Natural killer cell treated with Interleukin-12 subunit alpha and Interleukin-12 subunit beta and Interleukin-15 and Interleukin-18, amount 100 ng/mL, for 72 hours (primary cell): ENCODE results near the gene GNAL. TPM values are rescaled to one million over a fixed set of nuclear protein-coding genes. Genes with fewer than 3 reads are reported as not detected.

Experiments used
- ATAC-seq, 2 donors: fragments of 150-1000 bp; cut with Tn5 transposase in 1 of 2; sonication (Bioruptor Pico), chemical (Tn5 transposase) in 1 of 2; 2 replicates each; pipeline ENCODE4 v1.10.0; 2021
- DNase-seq: peaks from one replicate; pipeline ENCODE4 v3.0.0; 2022; ENCODE audit warnings: low spot score
- H3K27ac Mint-ChIP-seq, 2 donors: 1 replicate in 1 of 2; 2 replicates in 1 of 2; pipeline ENCODE4 v1.8.0; 2022; ENCODE audit warnings: mixed read lengths in 2 of 2, mild to moderate bottlenecking in 1 of 2, moderate library complexity in 1 of 2
- H3K27me3 Mint-ChIP-seq, 2 donors: 1 replicate in 1 of 2; 2 replicates in 1 of 2; pipeline ENCODE4 v1.8.0; 2022; ENCODE audit warnings: mixed read lengths in 2 of 2
- H3K36me3 Mint-ChIP-seq: one replicate; pipeline ENCODE4 v1.8.0; 2022; ENCODE audit warnings: mixed read lengths
- H3K4me1 Mint-ChIP-seq, 2 donors: 1 replicate in 1 of 2; 2 replicates in 1 of 2; pipeline ENCODE4 v1.8.0; 2022; ENCODE audit warnings: low read depth in 2 of 2, mixed read lengths in 2 of 2, mild to moderate bottlenecking in 1 of 2
- H3K4me3 Mint-ChIP-seq: one replicate; pipeline ENCODE4 v1.8.0; 2022; ENCODE audit warnings: mixed read lengths
- H3K9me3 Mint-ChIP-seq: 2 replicates; pipeline ENCODE4 v1.8.0; 2022; ENCODE audit warnings: mixed read lengths
- total RNA-seq, 2 donors: library from RNA; stranded (reverse); gene quantifications; one replicate each; pipeline ENCODE4 v1.2.3, GENCODE V29; 2022

The GNAL gene
- total RNA-seq, 2 donors from 2014 or later = 1.2 TPM

DNA sequence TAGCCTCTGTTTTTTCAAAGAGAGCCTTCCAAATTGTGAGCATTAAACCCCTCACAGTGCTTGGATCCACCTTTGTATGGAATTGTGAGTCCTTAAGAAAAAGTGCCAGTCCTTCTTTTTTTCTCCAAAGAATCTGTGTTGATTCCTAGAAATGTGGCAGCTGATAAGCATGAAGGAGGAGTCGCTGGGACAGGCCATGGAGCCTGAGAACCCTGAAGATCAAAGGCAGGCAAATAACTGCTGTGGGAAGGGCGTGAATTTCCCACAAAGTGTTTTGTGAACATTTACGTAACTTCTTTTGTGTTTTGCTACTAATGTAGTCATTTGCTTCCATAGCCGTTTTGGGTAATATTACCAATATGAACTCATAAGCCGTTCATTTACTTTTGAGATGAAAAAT, 134.5 kb downstream of the GNAL start:
- H3K4me1 Mint-ChIP-seq = peaks cover 0 to 3% of the 10 kb centered on the region in 2 donors
- no peaks in the 10 kb centered on the region for H3K36me3 Mint-ChIP-seq
- ATAC-seq (no peak), DNase-seq (no peak)
- no peak overlapping the region for H3K4me3 Mint-ChIP-seq
- H3K27me3 Mint-ChIP-seq = peaks cover 0 to 5% of the 10 kb centered on the region in 2 donors
- no peaks in the 10 kb centered on the region for H3K9me3 Mint-ChIP-seq
- H3K27ac Mint-ChIP-seq = no peak overlapping the region

DNA sequence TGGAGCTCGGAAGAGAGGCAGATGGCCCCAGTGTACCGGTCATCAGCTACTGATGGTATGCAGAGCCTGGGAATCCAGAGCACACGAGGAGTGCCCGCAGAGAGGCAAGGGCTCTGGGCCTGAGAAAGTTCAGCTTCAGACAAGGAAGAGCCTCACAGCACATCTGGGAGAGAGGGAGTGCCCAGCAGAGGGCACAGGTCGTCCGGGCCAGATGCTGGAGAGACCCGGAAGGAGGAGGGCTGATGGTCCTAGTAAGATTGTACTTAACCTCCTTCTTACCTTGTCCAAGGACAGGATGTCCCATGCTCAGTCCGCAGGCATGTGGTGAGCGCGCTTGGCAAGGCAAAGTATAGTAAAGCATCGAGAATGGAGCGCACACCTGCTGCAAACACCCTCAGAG, 137.8 kb downstream of the GNAL start:
- ATAC-seq (no peak), DNase-seq (no peak)
- no peaks in the 10 kb centered on the region for H3K36me3 Mint-ChIP-seq

DNA sequence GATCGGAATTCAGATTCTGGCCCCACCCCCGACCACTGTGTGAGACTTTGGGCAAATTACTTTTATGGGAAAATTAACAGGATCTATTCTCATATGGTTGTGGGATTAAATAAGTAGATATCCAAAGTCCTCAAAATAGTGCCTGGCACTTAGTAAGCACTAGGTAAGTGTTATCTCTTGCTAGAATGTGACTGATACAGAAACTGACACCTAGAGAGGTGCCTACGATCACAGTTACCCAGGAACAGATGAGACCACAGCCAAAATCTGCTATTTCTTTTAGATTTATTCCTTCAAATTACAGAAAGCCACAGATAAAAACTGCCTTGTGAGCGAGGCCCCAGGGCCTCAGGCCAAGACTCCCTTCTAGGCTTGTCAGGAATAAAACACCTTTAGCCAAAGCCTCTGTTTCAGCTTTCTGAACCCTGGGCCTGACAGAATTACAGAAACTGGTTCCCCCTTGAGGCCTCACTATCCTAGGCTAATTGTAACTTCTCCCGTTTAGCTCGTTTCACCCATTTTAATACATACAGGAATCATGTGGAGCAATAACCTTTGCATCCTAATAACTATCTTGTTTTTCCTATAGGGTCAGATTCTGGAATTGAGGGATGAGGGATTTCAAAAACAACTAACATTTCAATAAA, 139.8 kb downstream of the GNAL start:
- ATAC-seq (peak; percentile 85 to 88), DNase-seq (no peak)
- Mint-ChIP-seq H3K27ac (peak overlapping the region in 1 of 2 donors; percentile 49), H3K27me3 (peaks cover 0 to 8% of the 10 kb centered on the region in 2 donors), H3K4me3 (no peak overlapping the region), H3K4me1 (peaks cover 0 to 13% of the 10 kb centered on the region in 2 donors), H3K36me3 (no peaks in the 10 kb centered on the region), H3K9me3 (no peaks in the 10 kb centered on the region)

More for the DNA sequence above, 137.8 kb downstream of the GNAL start:
- Mint-ChIP-seq H3K4me1 (peaks cover 0 to 13% of the 10 kb centered on the region in 2 donors), H3K9me3 (no peaks in the 10 kb centered on the region), H3K4me3 (no peak overlapping the region), H3K27ac (no peak overlapping the region), H3K27me3 (peaks cover 0 to 5% of the 10 kb centered on the region in 2 donors)

DNA sequence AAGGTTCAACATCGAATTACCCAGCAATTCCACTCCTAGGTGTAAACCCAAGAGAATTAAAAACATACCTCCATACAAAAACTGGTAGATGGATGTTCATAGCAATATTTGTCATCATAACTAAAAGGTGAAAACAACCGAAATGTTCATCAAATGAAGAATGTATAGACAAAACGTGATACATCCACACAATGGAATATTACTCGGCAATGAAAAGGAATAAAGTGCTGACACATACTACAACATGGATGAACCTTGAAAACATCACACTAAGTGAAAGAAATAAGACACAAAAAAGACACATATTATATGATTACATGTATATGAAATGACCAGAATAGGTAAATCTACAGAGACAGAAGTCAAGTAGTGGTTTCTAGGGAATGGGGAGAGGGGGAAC, 141.5 kb downstream of the GNAL start:
- Mint-ChIP-seq H3K9me3 (no peaks in the 10 kb centered on the region), H3K27me3 (peaks cover 0 to 8% of the 10 kb centered on the region in 2 donors), H3K4me1 (peaks cover 0 to 13% of the 10 kb centered on the region in 2 donors), H3K36me3 (no peaks in the 10 kb centered on the region), H3K4me3 (no peak overlapping the region), H3K27ac (no peak overlapping the region)
- no peak for DNase-seq
- no peak for ATAC-seq

DNA sequence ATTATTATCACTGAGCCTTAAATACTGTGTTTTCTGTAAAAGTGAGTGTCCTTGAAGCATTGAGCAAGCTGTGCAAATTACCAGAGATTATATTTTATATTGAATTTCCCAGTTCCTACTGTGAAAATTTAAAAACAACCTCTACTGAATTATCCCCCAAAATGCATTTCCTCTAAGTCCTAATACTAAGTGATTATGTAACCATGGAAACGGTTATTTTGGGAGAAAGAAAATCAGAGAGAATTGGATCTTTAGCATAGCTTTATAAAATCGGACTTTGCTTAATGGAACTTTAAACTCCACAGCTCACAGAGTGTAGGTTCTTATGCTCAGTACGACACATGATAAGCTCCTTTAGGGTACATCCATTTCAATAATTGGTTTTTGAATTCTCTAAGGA, 142.9 kb downstream of the GNAL start:
- no peak for DNase-seq
- Mint-ChIP-seq H3K36me3 (no peaks in the 10 kb centered on the region), H3K27ac (no peak overlapping the region), H3K4me1 (peaks cover 0 to 13% of the 10 kb centered on the region in 2 donors), H3K27me3 (peaks cover 0 to 2% of the 10 kb centered on the region in 2 donors), H3K9me3 (no peaks in the 10 kb centered on the region), H3K4me3 (no peak overlapping the region)
- ATAC-seq = no peak

DNA sequence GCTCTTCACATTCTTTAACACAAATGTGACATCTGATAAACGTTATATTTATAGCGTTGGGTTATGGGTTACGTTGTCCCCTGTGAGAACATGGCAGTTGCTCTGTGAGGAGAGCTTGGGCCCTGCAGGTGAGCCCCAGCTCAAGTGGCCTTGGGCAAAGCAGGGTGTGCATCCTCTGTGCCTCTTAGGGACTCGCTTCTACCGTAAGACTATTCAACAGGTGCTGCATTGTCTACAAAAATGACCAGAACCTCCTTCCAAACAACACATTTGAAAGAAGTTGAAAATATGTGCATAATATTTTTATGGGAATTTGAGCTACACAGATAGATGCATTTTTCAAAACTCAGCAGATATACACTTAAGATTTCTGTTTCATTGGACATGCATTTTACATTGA, 145.7 kb downstream of the GNAL start:
- H3K27ac Mint-ChIP-seq = no peak overlapping the region
- DNase-seq (no peak), ATAC-seq (no peak)
- H3K4me1 Mint-ChIP-seq = no peaks in the 10 kb centered on the region
- no peaks in the 10 kb centered on the region for H3K36me3 Mint-ChIP-seq
- H3K27me3 Mint-ChIP-seq = peaks cover 2 to 6% of the 10 kb centered on the region in 2 donors
- H3K4me3 Mint-ChIP-seq = no peak overlapping the region
- no peaks in the 10 kb centered on the region for H3K9me3 Mint-ChIP-seq

DNA sequence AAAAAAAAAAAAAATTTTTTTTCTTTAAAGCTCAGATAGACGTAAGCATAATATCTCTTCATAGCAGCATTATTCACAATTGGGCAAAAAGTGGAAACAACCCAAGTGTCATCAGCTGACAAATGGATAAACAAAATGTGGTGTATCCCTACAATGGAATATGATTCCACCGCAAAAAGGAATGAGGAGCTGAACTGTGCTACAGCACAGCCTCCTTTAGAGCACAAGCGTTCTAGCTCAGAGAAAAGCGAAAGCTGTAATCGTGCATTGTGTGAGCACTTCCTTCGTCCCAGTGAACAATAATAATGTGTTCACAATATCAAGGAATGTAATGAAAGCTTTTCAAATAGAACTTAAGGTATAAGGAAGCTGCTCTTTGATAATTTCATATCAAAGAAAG, 150.5 kb downstream of the GNAL start:
- no peak for ATAC-seq
- H3K4me1 Mint-ChIP-seq = no peaks in the 10 kb centered on the region
- H3K27ac Mint-ChIP-seq = no peak overlapping the region
- H3K36me3 Mint-ChIP-seq = no peaks in the 10 kb centered on the region
- H3K4me3 Mint-ChIP-seq = no peak overlapping the region
- H3K9me3 Mint-ChIP-seq = no peaks in the 10 kb centered on the region
- H3K27me3 Mint-ChIP-seq = peaks cover 0 to 6% of the 10 kb centered on the region in 2 donors
- no peak for DNase-seq

DNA sequence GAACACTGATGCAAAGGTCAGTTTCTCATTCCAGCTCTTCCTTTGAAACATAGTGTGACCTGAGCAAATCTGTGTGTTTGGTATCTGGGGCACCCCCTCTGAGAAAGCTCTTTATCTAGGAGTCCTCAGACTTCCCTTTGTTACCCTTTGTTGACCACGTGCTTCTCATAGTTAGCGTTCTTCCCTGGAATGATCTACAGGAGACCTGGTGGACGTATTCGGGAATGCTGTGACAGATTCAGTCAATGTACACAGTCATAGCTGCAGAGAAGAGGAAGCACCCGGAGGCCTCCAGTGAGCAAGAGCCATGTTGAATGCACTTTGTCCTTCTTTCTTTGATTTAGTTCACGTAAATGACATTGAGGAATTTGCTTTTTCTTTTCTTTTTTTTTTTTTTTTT, 151.4 kb downstream of the GNAL start:
- H3K27ac Mint-ChIP-seq = no peak overlapping the region
- peaks cover 0 to 6% of the 10 kb centered on the region in 2 donors for H3K27me3 Mint-ChIP-seq
- no peaks in the 10 kb centered on the region for H3K36me3 Mint-ChIP-seq
- no peak overlapping the region for H3K4me3 Mint-ChIP-seq
- DNase-seq (no peak), ATAC-seq (no peak)
- no peaks in the 10 kb centered on the region for H3K4me1 Mint-ChIP-seq
- no peaks in the 10 kb centered on the region for H3K9me3 Mint-ChIP-seq

DNA sequence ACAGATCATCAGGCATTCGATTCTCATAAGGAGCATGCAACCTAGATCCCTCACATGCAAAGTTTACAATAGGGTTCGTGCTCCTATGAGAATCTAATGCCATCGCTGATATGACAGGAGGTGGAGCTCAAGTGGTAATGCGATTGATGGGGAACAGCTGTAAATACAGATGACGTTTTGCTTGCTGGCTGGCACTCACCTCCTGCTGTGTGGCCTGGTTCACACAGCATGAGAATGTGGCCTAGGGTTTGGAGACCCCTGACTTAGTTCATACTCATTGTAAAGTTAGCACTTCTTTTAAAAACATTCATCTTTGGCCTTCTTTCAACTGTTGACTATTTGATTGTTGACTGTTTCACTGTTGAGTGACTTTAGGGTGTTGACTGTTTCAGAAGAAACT, 153.5 kb downstream of the GNAL start:
- DNase-seq = no peak
- Mint-ChIP-seq H3K36me3 (no peaks in the 10 kb centered on the region), H3K4me3 (no peak overlapping the region), H3K27ac (no peak overlapping the region), H3K4me1 (no peaks in the 10 kb centered on the region), H3K27me3 (peaks cover 0 to 6% of the 10 kb centered on the region in 2 donors), H3K9me3 (no peaks in the 10 kb centered on the region)
- ATAC-seq = no peak

DNA sequence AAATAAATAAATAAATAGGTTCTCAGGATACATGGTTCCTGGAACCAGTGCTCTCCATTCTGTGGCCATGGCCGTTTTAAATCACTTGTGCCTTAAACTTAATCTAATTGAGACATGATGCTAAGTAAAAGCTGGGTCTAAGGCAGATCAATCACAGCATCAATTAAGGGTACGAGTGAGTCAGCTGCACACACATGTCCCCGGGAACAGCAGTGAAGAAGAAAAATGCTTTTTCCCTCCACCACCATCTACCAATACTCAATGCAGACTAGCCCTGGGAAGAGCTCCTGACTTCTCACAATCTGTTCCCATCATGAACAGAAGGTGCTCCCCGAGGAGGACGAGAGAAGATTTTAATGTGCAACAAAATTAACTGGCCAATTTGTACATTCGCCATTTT, 155.4 kb downstream of the GNAL start:
- no peaks in the 10 kb centered on the region for H3K4me1 Mint-ChIP-seq
- H3K27ac Mint-ChIP-seq = peak overlapping the region in 1 of 2 donors; percentile 9
- ATAC-seq (no peak), DNase-seq (no peak)
- H3K27me3 Mint-ChIP-seq = no peaks in the 10 kb centered on the region
- H3K9me3 Mint-ChIP-seq = no peaks in the 10 kb centered on the region
- no peaks in the 10 kb centered on the region for H3K36me3 Mint-ChIP-seq
- H3K4me3 Mint-ChIP-seq = no peak overlapping the region

DNA sequence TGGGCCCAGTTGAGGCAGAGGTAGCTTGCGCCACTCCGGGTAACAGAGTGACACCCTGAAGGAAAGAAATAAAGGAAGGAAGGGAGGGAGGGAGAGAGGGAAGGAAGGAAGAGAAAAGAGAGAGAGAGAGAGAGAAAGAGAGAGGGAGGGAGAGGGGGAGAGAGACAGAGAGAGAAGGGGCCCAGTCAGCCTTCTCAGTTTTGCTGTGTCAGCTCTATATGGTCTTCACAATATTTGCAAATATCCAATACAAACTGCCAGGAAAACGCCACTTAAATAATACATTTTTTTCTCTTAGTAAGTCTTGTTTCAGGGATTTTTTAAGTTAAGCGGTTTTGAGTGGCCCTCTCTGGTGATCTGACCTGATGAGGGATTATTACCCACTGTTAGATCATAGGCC, 156.6 kb downstream of the GNAL start:
- peaks cover 10 to 11% of the 10 kb centered on the region in 2 donors for H3K4me1 Mint-ChIP-seq
- no peaks in the 10 kb centered on the region for H3K27me3 Mint-ChIP-seq
- H3K4me3 Mint-ChIP-seq = no peak overlapping the region
- ATAC-seq = no peak
- no peaks in the 10 kb centered on the region for H3K9me3 Mint-ChIP-seq
- peak overlapping the region in 1 of 2 donors; percentile 31 for H3K27ac Mint-ChIP-seq
- DNase-seq = no peak
- H3K36me3 Mint-ChIP-seq = no peaks in the 10 kb centered on the region

DNA sequence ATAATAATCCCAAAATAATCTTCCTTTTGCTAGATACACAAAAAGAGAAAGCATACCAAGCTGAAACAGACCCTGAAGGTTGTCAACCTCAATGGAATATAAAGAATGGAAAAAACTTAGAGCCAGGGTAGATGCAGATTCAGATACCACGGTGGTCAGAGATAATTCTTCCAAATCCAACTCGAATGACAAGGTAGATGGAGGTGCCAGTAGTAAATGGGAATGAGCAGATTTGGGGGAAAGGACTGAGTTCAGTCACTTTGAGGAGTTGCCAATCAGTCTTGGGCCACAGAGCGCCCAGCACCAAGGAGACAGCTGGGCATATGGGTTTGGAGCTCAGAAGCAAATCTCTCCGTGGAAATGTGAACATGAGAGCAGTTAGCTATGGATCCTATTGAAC, 158.7 kb downstream of the GNAL start:
- Mint-ChIP-seq H3K27ac (no peak overlapping the region), H3K9me3 (no peaks in the 10 kb centered on the region), H3K36me3 (peaks cover 5% of the 10 kb centered on the region), H3K27me3 (no peaks in the 10 kb centered on the region), H3K4me1 (peaks cover 21 to 22% of the 10 kb centered on the region in 2 donors), H3K4me3 (no peak overlapping the region)
- ATAC-seq (no peak), DNase-seq (no peak)

DNA sequence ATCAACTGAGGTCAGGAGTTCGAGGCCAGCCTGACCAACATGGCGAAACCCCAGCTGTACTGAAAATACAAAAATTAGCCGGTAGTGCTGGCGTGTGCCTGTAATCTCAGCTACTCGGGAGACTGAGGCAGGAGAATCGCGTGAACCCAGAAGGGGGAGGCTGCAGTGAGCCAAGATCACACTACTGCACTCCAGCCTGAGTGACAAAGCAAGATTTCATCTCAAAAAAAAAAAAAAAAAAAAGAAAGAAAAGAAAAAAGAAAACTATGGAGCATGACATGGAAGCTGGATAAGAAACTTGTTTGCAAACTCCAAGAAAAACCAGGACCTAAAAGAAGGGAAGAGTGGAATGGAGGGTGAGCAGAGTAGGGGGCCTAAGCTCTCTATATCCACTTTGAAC, 160.2 kb downstream of the GNAL start:
- ATAC-seq (no peak), DNase-seq (no peak)
- H3K9me3 Mint-ChIP-seq = no peaks in the 10 kb centered on the region
- H3K27ac Mint-ChIP-seq = peak overlapping the region in 1 of 2 donors; percentile 37
- peak overlapping the region; percentile 97 for H3K4me3 Mint-ChIP-seq
- peaks cover 21 to 22% of the 10 kb centered on the region in 2 donors for H3K4me1 Mint-ChIP-seq
- H3K36me3 Mint-ChIP-seq = peaks cover 5% of the 10 kb centered on the region
- no peaks in the 10 kb centered on the region for H3K27me3 Mint-ChIP-seq

DNA sequence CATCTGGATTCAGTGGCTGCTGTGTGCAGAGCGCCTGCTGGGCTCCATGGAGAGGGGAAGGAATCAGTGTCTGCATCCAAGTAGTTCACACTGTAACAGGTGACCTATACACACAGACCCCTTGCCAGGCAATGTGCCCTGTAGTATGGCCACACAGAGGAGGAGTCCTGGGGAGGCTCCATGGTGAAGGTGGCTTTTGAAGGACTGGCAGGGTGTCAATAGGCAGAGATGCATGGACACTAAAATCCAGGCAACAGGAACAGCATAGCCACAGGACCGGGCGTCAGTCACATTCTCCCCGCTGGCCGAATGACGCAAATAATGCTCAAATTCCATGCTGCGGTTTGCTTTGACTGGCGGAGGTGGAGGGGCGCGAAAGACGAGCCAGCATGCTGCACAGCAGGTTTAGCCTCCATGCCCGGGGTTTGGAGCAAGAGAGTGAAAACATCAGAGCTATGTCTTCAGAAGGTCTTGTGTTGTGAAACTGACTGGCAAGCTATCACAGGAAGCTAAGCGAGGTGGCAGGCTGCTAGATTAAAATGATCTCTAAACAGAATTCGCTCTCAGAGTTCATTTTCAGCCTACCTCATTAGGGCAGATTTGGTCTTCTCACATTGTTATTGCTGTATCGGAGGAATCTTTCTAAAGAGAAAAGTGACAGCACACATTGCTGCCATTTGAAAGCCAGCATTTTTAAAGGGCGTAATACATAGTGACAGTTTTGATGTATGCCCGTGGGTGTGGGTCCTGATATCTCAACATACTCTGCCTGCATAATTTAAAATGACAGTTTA, 161.0 kb downstream of the GNAL start:
- Mint-ChIP-seq H3K36me3 (peaks cover 5% of the 10 kb centered on the region), H3K4me3 (peak overlapping the region; percentile 97), H3K9me3 (no peaks in the 10 kb centered on the region), H3K27me3 (no peaks in the 10 kb centered on the region), H3K4me1 (peaks cover 21 to 22% of the 10 kb centered on the region in 2 donors), H3K27ac (peak overlapping the region; percentile 88 to 95)
- DNase-seq (peak; percentile 62), ATAC-seq (peak in 1 of 2 donors; percentile 37)
